GM12801 (cell line): ENCODE data around the gene KIZ.

Source experiments
- CTCF ChIP-seq: IDR thresholded peaks from one replicate; pipeline ENCODE4 v1.5.1; 2011; ENCODE audit warnings: control low read depth; ENCODE audit not compliant: insufficient read length; ENCODE audit errors: extremely low read depth

KIZ gene

GRCh38 chr20:21251278-21251677 lies 125.4 kb downstream of the KIZ start:
- no peak for TF ChIP-seq CTCF

GRCh38 chr20:21257192-21257591 lies 131.3 kb downstream of the KIZ start:
- TF ChIP-seq CTCF = no peak

- TF ChIP-seq CTCF = no peak
Measured at GRCh38 chr20:21258411-21258810, 132.5 kb downstream of the KIZ start.

- TF ChIP-seq CTCF = no peak
Measured at GRCh38 chr20:21259346-21259745, 133.5 kb downstream of the KIZ start.

GRCh38 chr20:21262812-21263211 lies 136.9 kb downstream of the KIZ start:
- no peak for TF ChIP-seq CTCF

GRCh38 chr20:21265261-21266190 lies 139.6 kb downstream of the KIZ start:
- no peak for TF ChIP-seq CTCF

GRCh38 chr20:21266191-21266536 lies 140.3 kb downstream of the KIZ start:
- no peak for TF ChIP-seq CTCF
